H1 (cell line): ENCODE results near the gene EPHB1. TPM values are rescaled to one million over a fixed set of nuclear protein-coding genes. Genes with fewer than 3 reads are reported as not detected.

Experiments used
- CHD7 ChIP-seq: fragments of 300-600 bp; sonication (generic); IDR thresholded peaks from 2 replicates; pipeline ENCODE4 v1.7.1; 2012; ENCODE audit warnings: low read length, moderate library complexity, mild to moderate bottlenecking, inconsistent platforms; ENCODE audit not compliant: insufficient replicate concordance
- POU5F1 ChIP-seq: IDR thresholded peaks from 2 replicates; pipeline ENCODE4 v1.6.1; 2011; ENCODE audit warnings: low read depth, mild to moderate bottlenecking, low read length, moderate library complexity
- YY1 ChIP-seq: IDR thresholded peaks from 2 replicates; pipeline ENCODE4 v1.6.1; 2011; ENCODE audit warnings: low read depth, mild to moderate bottlenecking, low read length
- polyA plus RNA-seq, 7 experiments: library from polyadenylated mRNA; depleted of rRNA in 3 of 7; stranded (reverse) in 5 of 7; unstranded in 2 of 7; fragments of >200 nt in 5 of 7; fragments of 200-250 nt in 2 of 7; gene quantifications; 1 replicate in 5 of 7; 2 replicates in 1 of 7; 4 replicates in 1 of 7; pipeline versions ENCODE4 v1.2.1 to v1.2.3, GENCODE V29; 2011 to 2013; ENCODE audit warnings: missing spikeins in 2 of 7, mixed read lengths in 2 of 7
- total RNA-seq: library from RNA; stranded (reverse); fragmentation: NEBNext Ultra II Directional; extraction: Animal tissue kit (Norgen Biotek cat#: 25700); gene quantifications from 2 replicates; pipeline ENCODE4 v1.2.1, GENCODE V29; 2021

EPHB1 gene
- total and polyA plus RNA-seq, 2 of the 8 experiments (the other 6 are each of a cell fraction or from before 2014, with no cell fraction given) = 3.5 to 5.9 TPM

DNA sequence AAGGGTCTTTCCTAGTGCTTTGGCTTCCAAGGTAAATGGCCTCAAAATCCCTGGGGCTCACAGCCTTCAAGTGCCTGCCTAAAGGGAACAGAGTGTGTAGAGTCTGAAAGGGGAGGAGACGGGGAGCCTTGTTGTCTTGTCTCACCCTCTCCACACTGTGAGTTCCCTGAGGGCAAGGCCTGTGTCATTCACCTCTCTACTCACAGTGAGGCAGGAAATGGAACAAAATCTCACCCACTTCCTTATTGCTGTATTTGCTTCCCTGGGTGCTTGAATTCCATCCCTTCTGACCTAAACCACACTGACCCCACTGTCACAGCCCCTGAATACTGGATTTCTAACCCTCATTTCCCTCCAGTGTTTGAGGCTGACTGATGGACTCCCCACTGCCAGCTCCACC is 197.5 kb downstream of the EPHB1 start (continued):
- TF ChIP-seq CHD7 = no peak
- no peak for TF ChIP-seq YY1
- TF ChIP-seq POU5F1 = no peak
- TF ChIP-seq, all 59 proteins: peak for 0
